K562 treated with DMSO at 1 percent for 12 hours (cell line): ENCODE measurements around the gene CCDC183. TPM values are rescaled to one million over a fixed set of nuclear protein-coding genes. Genes with fewer than 3 reads are reported as not detected.

ENCODE experiments used
- total RNA-seq: library from RNA; unstranded; fragments of 300-600 nt; gene quantifications from 2 replicates; pipeline ENCODE4 v1.2.3, GENCODE V29; 2022; ENCODE audit not compliant: insufficient read depth

Gene CCDC183
- 0.42 TPM in 1 of 2 replicates, not detected in the other for total RNA-seq

DNA sequence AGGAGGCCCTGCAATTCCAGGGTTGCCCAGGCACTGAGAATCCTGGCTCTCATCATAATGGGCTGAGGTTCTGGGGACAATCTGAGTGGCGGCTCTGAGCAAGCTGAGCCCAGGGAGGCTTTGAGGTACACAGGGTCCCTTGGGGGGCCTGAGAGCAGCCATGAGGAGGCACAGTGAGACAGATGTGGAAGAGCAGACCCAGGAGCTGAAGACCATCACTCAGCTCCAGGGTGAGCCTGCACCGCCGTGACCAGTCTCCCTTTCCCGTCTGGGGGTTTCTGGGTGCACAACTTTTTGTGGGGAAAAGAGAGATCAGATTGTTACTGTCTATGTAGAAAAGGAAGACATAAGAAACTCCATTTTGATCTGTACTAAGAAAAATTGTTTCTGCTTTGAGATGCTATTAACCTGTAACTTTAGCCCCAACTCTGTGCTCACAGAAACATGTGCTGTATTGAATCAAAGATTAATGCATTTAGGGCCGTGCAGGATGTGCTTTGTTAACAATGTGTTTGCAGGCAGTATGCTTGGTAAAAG lies at the start of gene CCDC183:
CCDC183 (plus strand) TSS at position 101 of the 537 bp plus-strand sequence; CDS start at position 161, 60 bp downstream.

DNA sequence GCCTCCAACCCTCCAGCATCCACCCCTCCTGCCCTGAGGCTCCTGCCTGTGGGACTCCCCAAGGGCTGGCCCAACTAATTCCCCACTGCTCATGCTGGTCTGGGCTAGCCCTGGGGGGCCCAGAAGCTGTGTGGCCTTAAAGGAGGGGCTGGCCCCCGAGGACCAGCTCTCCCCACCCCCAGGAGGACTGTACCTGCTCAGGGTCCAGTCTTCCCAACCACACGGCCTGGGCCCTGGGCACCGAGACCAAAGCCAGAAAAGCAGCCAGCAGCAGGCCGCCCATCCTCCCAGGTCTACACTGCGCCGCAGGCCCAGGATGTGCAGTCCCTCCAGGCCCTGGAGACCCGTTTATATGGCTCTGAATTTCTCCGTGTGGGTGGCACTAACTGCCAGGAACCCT lies 47.9 kb upstream of the CCDC183 start, which contains the start of gene LCN6:
LCN6 (minus strand) TSS at position 325 of the 400 bp plus-strand sequence; CDS start at position 283, 42 bp downstream.

GRCh38 chr9:136764301-136764891 lies 31.7 kb upstream of the CCDC183 start, which contains the start of gene LCN15:
Gene LCN15 (minus strand): TSS chr9:136764518. CDS start chr9:136764488, 30 bp downstream.

GRCh38 chr9:136790640-136791515 lies 5.3 kb upstream of the CCDC183 start, which contains the start of gene TMEM141:
Gene TMEM141 (plus strand): TSS chr9:136791344. CDS start chr9:136791371, 27 bp downstream.

DNA sequence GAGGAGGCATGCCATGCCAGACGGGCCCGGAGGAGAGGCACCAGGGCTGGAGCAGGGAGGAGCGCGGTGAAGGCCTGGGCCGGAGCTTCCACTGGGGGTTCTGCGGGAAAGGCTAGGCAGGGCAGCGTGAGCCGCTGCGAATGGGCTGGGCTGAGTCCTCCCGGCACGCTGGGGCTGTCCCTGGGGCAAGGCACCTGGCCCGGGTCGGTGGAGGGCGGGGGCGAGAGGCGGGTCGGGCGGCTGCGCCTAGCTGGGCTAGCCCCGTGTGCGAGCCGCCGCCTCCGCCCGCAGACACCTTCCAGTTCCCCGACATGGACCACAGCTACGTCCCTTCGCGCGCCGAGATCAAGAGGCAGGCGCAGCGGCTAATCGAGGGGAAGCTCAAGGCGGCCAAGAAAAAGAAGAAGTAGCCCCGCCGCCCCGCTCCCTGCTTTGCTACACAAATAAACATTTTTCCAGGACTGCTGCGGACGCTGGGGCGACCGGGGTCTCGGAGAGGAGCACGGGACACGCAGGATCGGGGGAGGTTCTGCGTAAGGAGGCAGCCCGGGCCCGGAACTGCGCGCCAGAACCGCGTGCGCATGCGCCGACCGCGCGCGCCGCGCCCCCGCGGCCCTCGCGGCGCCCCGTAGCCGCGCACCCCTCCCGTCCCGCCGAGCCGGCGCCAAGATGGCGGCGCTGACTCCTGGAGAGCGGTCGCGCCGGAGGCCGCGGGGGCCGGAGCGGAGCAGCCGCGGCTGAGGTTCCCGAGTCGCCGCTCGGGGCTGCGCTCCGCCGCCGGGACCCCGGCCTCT lies 11.3 kb downstream of the CCDC183 start, which contains the start of gene RABL6:
RABL6 (plus strand) TSS at position 668 of the 794 bp plus-strand sequence. CDS start 249 bp downstream, outside the sequence.

DNA sequence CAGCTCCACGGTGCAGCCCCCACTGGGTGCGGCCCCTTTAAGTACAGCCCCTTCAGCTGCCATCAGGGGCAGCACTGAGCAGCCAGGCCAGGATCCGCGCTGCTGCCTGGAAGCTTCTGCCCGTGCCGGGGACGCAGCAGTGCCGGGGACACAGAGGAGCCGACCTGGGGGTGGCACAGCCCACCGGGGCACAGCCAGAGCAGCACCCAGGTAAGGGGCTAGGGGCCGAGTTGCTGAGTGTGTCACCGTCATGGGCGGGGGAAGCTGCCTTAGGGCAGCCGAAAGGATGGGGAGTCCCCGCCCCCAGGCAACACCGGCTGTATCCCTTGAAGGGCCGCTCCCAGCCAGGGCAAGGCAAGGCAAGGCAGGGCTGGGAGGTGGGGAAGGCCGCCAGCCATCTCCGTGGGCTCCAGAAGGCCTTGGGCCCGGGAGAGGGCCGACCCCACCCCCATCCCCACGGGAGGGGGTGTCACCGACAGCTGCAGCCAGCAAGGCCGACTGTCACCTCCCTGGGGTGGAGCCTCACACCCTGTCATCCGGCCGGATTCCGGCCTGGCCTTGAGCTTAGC lies 46.3 kb downstream of the CCDC183 start, which contains the start of gene AJM1:
AJM1 (plus strand) TSS at position 99 of the 569 bp plus-strand sequence. CDS start 1,937 bp downstream, outside the sequence.

GRCh38 chr9:136849038-136849959 lies 53.2 kb downstream of the CCDC183 start, which contains the start of gene PHPT1:
Gene PHPT1 (plus strand): TSS chr9:136849409. CDS start chr9:136849431, 22 bp downstream.

DNA sequence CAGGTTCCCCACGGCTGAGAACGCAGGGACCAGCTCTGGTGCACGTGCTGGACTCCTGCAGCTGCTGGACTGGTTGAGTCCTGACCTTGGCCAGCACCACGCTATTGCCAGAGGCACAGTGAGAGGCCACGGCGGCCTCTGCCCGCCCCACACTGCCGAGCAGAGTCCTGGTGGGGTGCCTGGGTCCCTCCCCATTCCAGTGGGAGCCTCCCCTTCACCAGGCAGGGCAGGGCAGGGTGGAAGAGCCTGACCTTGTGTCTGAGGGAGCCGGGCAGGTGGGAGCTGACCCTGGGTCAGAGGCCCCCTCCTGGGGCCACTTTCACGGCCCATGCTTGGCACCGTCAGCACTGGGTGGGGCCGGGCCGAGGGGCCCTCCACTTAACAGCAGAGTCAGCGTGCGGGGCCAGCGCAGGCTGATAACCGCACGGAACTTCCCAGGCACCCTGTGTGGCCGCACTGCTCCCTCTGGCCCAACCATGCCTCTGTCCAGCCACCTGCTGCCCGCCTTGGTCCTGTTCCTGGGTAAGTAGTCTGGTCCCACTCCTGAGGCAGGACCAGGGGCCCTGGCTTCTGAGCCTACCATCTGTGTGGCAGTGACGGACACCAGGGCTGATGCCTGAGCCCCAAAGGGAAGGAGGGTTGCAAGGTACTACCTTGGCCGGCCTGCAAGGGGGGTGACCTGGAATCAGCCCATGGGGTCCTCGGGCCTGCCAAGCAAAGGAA lies 56.0 kb downstream of the CCDC183 start, which contains the start of gene MAMDC4:
MAMDC4 (plus strand) TSS at position 406 of the 723 bp plus-strand sequence; CDS start at position 477, 71 bp downstream.

Other genes starting within 250 kb of the CCDC183 start
- gene EGFL7, start 133.4 kb upstream of the CCDC183 start, total RNA-seq: 66.9 and 92.7 TPM in 2 replicates
- gene AGPAT2, start 108.9 kb upstream of the CCDC183 start, total RNA-seq: 74.6 and 81.1 TPM in 2 replicates
- 11.1 and 12.0 TPM in 2 replicates for gene DIPK1B, start 83.8 kb upstream of the CCDC183 start, total RNA-seq
- not detected in 2 replicates for gene LCN10, start 53.4 kb upstream of the CCDC183 start, total RNA-seq
- not detected in 2 replicates for gene LCN6, start 47.8 kb upstream of the CCDC183 start, total RNA-seq
- gene LCN8, start 38.1 kb upstream of the CCDC183 start, total RNA-seq: not detected in 2 replicates
- gene LCN15, start 31.8 kb upstream of the CCDC183 start, total RNA-seq: not detected in 2 replicates
- gene TMEM141, start 5.0 kb upstream of the CCDC183 start, total RNA-seq: 32.1 and 71.4 TPM in 2 replicates
- 123 and 151 TPM in 2 replicates for gene RABL6, start 11.6 kb downstream of the CCDC183 start, total RNA-seq
- 6.5 and 14.3 TPM in 2 replicates for gene AJM1, start 46.1 kb downstream of the CCDC183 start, total RNA-seq
- 119 and 244 TPM in 2 replicates for gene PHPT1, start 53.1 kb downstream of the CCDC183 start, total RNA-seq
- gene MAMDC4, start 56.0 kb downstream of the CCDC183 start, total RNA-seq: 3.4 and 3.6 TPM in 2 replicates
- gene EDF1, start 70.0 kb downstream of the CCDC183 start, total RNA-seq: 551 and 781 TPM in 2 replicates
- gene TRAF2, start 90.2 kb downstream of the CCDC183 start, total RNA-seq: 25.9 and 33.7 TPM in 2 replicates
- gene FBXW5, start 148.4 kb downstream of the CCDC183 start, total RNA-seq: 126 and 129 TPM in 2 replicates
- gene C8G, start 148.9 kb downstream of the CCDC183 start, total RNA-seq: not detected in 2 replicates
- gene LCN12, start 155.9 kb downstream of the CCDC183 start, total RNA-seq: not detected in 2 replicates
- gene PTGDS, start 181.2 kb downstream of the CCDC183 start, total RNA-seq: 12.3 and 16.0 TPM in 2 replicates
- gene LCNL1, start 186.7 kb downstream of the CCDC183 start, total RNA-seq: not detected in 2 replicates
- gene PAXX, start 196.1 kb downstream of the CCDC183 start, total RNA-seq: 91.4 and 99.8 TPM in 2 replicates
- not detected in 2 replicates for gene CLIC3, start 200.2 kb downstream of the CCDC183 start, total RNA-seq
- 5.4 and 10.9 TPM in 2 replicates for gene ABCA2, start 231.9 kb downstream of the CCDC183 start, total RNA-seq
- not detected in 2 replicates for gene FUT7, start 235.8 kb downstream of the CCDC183 start, total RNA-seq
- gene NPDC1, start 249.8 kb downstream of the CCDC183 start, total RNA-seq: 1.0 and 4.3 TPM in 2 replicates